Uterus (tissue), 4 donors: ENCODE data around the gene ZC3H18. TPM values are rescaled to one million over a fixed set of nuclear protein-coding genes. Genes with fewer than 3 reads are reported as not detected.

Source experiments
- DNase-seq, 2 donors: peaks; one replicate each; pipeline ENCODE4 v3.0.0-alpha.2; 2019 to 2020
- H3K27ac ChIP-seq, 2 donors: fragments of 200-600 bp; sonication (generic); 1 replicate in 1 of 2; 2 replicates in 1 of 2; pipeline ENCODE4 v1.5.1; 2016 to 2018
- H3K27me3 ChIP-seq, 2 donors: fragments of 200-600 bp; sonication (generic); one replicate each; pipeline ENCODE4 v1.5.1; 2018 to 2019; ENCODE audit warnings: control low read depth in 1 of 2
- H3K36me3 ChIP-seq, 2 donors: fragments of 200-600 bp; sonication (generic); one replicate each; pipeline ENCODE4 v1.5.1; 2019; ENCODE audit warnings: control low read depth in 1 of 2
- H3K4me1 ChIP-seq, 2 donors: fragments of 200-600 bp; sonication (generic); one replicate each; pipeline ENCODE4 v1.5.1; 2018 to 2019; ENCODE audit warnings: control low read depth in 1 of 2
- H3K4me3 ChIP-seq, 2 donors: fragments of 200-600 bp; sonication (generic); 1 replicate in 1 of 2; 2 replicates in 1 of 2; pipeline ENCODE4 v1.5.1; 2018 to 2019; ENCODE audit warnings: mild to moderate bottlenecking in 1 of 2
- H3K9me3 ChIP-seq, 2 donors: fragments of 200-600 bp; sonication (generic); one replicate each; pipeline ENCODE4 v1.5.1; 2019; ENCODE audit warnings: control low read depth in 1 of 2
- POLR2A ChIP-seq, 2 donors: fragments of 450-650 bp; IDR thresholded peaks; one replicate each; pipeline ENCODE4 v1.6.1; 2016; ENCODE audit warnings: antibody characterized with exemption in 2 of 2, mild to moderate bottlenecking in 1 of 2, moderate library complexity in 1 of 2
- intact Hi-C: fragments of 100-400 bp; cut with DNase I; formaldehyde crosslinking; loops from one replicate; pipeline ENCODE4 v1.15.1; 2023; ENCODE audit warnings: low total_unique reads
- total RNA-seq, 4 donors: library from RNA; depleted of rRNA in 3 of 4; stranded (reverse); fragments of >200 nt in 3 of 4; gene quantifications; one replicate each; pipeline versions ENCODE4 v1.1.0 to v1.2.4, GENCODE V29; 2014 to 2023
- TF ChIP-seq, protein P1 (sequence below), 4 experiments: fragments of 200-600 bp in 2 of 4; fragments of 450-650 bp in 2 of 4; sonication (generic) in 2 of 4; IDR thresholded peaks; one replicate each; pipeline ENCODE4 v1.5.1; 2016 to 2019; ENCODE audit warnings: antibody characterized with exemption in 4 of 4, mild to moderate bottlenecking in 2 of 4, moderate library complexity in 1 of 4
- donor health status: DM: yes; HTN: yes; CAD: no.

The ZC3H18 gene
- total RNA-seq, 4 donors from 2014 or later, result 0.88 to 58.8 (median 9.5) TPM

DNA sequence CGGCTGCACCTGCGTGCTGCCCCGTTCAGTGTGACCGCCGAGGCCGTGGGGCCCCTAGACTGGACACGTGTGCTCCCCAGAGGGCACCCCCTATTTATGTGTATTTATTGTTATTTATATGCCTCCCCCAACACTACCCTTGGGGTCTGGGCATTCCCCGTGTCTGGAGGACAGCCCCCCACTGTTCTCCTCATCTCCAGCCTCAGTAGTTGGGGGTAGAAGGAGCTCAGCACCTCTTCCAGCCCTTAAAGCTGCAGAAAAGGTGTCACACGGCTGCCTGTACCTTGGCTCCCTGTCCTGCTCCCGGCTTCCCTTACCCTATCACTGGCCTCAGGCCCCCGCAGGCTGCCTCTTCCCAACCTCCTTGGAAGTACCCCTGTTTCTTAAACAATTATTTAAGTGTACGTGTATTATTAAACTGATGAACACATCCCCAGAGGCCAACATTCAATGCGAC lies 69.9 kb downstream of the ZC3H18 start:
- intact Hi-C loops, result no loop called here
- Histone ChIP-seq H3K36me3 (no peaks in the 10 kb centered on the region), H3K4me3 (no peak overlapping the region), H3K9me3 (no peaks in the 10 kb centered on the region), H3K27me3 (peaks cover 0 to 9% of the 10 kb centered on the region in 2 donors), H3K27ac (no peak overlapping the region), H3K4me1 (peaks cover 0 to 1% of the 10 kb centered on the region in 2 donors)
- TF ChIP-seq, protein P1, sequence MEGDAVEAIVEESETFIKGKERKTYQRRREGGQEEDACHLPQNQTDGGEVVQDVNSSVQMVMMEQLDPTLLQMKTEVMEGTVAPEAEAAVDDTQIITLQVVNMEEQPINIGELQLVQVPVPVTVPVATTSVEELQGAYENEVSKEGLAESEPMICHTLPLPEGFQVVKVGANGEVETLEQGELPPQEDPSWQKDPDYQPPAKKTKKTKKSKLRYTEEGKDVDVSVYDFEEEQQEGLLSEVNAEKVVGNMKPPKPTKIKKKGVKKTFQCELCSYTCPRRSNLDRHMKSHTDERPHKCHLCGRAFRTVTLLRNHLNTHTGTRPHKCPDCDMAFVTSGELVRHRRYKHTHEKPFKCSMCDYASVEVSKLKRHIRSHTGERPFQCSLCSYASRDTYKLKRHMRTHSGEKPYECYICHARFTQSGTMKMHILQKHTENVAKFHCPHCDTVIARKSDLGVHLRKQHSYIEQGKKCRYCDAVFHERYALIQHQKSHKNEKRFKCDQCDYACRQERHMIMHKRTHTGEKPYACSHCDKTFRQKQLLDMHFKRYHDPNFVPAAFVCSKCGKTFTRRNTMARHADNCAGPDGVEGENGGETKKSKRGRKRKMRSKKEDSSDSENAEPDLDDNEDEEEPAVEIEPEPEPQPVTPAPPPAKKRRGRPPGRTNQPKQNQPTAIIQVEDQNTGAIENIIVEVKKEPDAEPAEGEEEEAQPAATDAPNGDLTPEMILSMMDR (IDR thresholded peaks at IDR 0.05), result no peak
- TF ChIP-seq POLR2A (IDR thresholded peaks at IDR 0.05), result no peak
- no peak for DNase-seq

DNA sequence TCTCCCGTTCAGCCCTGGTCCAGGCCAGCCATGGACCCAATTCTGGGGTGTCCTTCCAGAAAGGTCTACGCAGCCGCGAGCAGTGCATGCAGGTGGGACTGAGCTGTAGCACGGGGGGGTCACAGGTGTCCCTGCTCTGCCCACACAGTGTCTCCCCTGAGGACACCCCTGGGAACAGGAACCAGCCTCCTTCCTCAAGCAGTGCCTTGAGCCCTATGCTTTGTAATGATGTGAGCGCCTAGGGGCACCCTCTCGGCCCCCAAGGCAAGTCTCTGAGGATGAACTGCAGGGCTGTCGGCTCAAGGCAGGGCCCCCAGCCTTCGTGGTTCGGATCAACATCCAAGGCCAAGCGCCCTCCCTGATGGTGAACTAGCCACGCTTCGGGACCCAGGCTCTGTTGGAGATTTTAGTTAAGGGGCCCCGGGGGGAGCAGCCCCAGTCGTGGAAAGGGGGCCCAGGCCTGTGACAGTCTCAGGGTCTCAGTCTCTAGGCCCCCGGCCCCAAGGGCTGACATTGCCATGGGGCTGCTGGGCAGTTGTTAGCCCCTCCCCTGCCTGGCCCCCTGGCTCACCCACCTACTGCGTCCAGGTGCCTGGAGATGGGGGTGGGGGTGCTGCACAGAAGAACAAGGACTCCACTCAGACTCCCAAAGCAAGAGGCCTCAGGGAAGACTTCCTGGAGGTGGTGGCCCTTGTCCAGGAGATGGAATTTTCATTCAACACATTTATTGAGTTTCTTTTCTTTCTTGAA lies 70.5 kb downstream of the ZC3H18 start:
- H3K27me3 ChIP-seq, result peaks cover 0 to 9% of the 10 kb centered on the region in 2 donors
- DNase-seq, result no peak
- no peaks in the 10 kb centered on the region for H3K4me1 ChIP-seq
- intact Hi-C loops, result no loop called here
- no peaks in the 10 kb centered on the region for H3K9me3 ChIP-seq
- H3K27ac ChIP-seq, result no peak overlapping the region
- TF ChIP-seq, protein P1 (IDR thresholded peaks at IDR 0.05), result no peak
- TF ChIP-seq POLR2A (IDR thresholded peaks at IDR 0.05), result no peak
- H3K36me3 ChIP-seq, result no peaks in the 10 kb centered on the region
- H3K4me3 ChIP-seq, result no peak overlapping the region

DNA sequence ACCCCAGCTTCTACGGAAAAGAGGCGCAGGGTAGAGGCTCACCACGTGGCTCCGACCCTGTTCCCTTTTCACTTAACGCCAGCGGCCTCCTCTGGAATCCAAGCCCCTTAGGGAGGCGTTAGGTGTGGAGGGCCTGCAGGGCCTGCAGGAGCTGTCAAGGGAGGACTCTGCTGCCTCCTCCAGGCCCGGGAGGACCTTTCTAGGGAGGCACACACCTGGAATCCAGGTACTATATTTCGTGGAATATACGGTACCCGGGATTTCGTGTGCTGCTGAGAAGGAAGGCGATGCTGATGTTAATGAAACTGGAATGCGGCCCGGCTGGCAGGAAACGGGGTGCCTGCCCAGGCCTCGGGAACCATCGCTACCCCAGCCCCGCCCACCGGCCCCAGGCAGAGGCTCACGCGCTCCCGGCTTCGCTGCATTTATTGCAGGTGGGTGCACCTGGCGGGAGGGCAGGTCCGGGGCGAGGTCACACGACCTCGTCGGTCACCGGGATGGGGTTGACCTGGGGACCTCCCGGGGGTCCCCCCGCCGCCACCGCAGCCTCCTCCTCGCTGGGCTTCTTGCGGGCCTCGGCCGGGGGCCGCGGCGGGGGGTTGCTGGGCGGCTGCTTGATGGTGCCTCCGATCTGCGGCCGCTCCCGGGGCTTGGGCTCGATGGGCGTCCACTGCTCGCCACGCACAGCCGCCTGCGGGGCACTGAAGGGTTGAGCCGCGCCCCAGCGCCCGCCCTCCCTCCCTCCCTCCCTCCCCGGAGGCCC lies 72.9 kb downstream of the ZC3H18 start:
- H3K4me1 ChIP-seq, result no peaks in the 10 kb centered on the region
- H3K9me3 ChIP-seq, result no peaks in the 10 kb centered on the region
- no peaks in the 10 kb centered on the region for H3K36me3 ChIP-seq
- no peak overlapping the region for H3K4me3 ChIP-seq
- peaks cover 0 to 6% of the 10 kb centered on the region in 2 donors for H3K27me3 ChIP-seq
- TF ChIP-seq, protein P1 (IDR thresholded peaks at IDR 0.05), result no peak
- no peak for TF ChIP-seq POLR2A (IDR thresholded peaks at IDR 0.05)
- H3K27ac ChIP-seq, result no peak overlapping the region
- DNase-seq, result no peak
- intact Hi-C loops, result no loop called here

DNA sequence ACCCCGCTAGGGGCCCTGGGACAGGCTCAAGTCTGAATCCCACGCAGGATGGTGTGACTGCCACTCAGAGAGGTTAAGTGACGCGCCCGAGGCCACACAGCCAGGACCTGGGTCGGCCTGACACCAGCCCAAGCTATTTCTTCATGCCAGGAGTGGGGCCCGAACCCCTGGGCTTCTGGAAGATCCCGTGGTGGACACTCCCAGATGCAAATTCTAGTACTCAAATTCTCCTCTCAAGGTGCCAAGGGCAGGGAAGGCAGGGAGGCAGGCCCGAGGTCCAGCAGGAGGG lies 73.4 kb downstream of the ZC3H18 start:
- intact Hi-C loops, result no loop called here
- Histone ChIP-seq H3K4me3 (no peak overlapping the region), H3K27ac (no peak overlapping the region), H3K4me1 (no peaks in the 10 kb centered on the region), H3K36me3 (no peaks in the 10 kb centered on the region), H3K27me3 (peaks cover 0 to under 1% of the 10 kb centered on the region in 2 donors), H3K9me3 (no peaks in the 10 kb centered on the region)
- TF ChIP-seq POLR2A (IDR thresholded peaks at IDR 0.05), result no peak
- TF ChIP-seq, protein P1 (IDR thresholded peaks at IDR 0.05), result no peak
- no peak for DNase-seq

DNA sequence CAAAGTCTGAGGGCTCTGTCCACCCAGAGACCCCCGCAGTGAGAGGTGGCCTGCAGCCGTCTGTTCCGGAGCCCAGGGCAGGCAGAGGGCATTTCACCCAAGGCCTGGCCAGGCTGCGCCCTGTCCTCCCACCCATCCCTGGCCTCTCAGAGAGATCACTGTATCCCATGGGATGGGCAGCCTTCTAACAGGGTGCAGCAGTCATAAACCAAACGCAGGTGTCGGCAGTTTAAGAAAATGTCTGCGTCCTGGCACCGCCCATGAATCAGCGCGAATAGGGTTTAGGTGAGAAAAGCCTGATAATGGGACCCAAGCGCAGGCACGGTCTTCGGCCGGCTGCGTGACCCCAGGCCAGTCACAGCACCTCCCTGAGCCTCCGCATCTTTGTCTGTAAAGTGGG lies 75.3 kb downstream of the ZC3H18 start:
- Histone ChIP-seq H3K9me3 (no peaks in the 10 kb centered on the region), H3K4me3 (no peak overlapping the region), H3K27me3 (no peaks in the 10 kb centered on the region), H3K27ac (no peak overlapping the region), H3K36me3 (no peaks in the 10 kb centered on the region), H3K4me1 (no peaks in the 10 kb centered on the region)
- intact Hi-C loops, result no loop called here
- TF ChIP-seq POLR2A (IDR thresholded peaks at IDR 0.05), result no peak
- TF ChIP-seq, protein P1 (IDR thresholded peaks at IDR 0.05), result no peak
- DNase-seq, result no peak
